Spleen (tissue), 7 donors: ENCODE data around the gene PYGO2.

ENCODE experiments used
- POLR2A ChIP-seq, 3 donors: fragments of 450-650 bp; IDR thresholded peaks; one replicate each; pipeline ENCODE4 v1.5.1; 2017; ENCODE audit warnings: antibody characterized with exemption in 3 of 3, mild to moderate bottlenecking in 1 of 3
- POLR2AphosphoS5 ChIP-seq, 3 donors: sonication (generic); formaldehyde crosslinking; IDR thresholded peaks; one replicate each; pipeline ENCODE4 v1.5.1; 2017; ENCODE audit warnings: antibody characterized with exemption in 3 of 3
- TF ChIP-seq, protein P1 (sequence below), 11 experiments: fragments of 200-600 bp in 7 of 11; fragments of 450-650 bp in 4 of 11; sonication (generic) in 4 of 11; IDR thresholded peaks in 8 of 11; conservative IDR thresholded peaks in 3 of 11; 1 replicate in 7 of 11; 2 replicates in 4 of 11; pipeline versions ENCODE4 v1.4.0 to v1.8.0; 2016 to 2021; ENCODE audit warnings: antibody characterized with exemption in 11 of 11, inconsistent platforms in 4 of 11, mild to moderate bottlenecking in 1 of 11
- donor health status: DM: no; HTN: no; CAD: no; lungs with moderate emphysema.
- donor health status: DM: no; HTN: no; CAD: no.
- donor health status: DM: no; HTN: no; CAD: no.

DNA sequence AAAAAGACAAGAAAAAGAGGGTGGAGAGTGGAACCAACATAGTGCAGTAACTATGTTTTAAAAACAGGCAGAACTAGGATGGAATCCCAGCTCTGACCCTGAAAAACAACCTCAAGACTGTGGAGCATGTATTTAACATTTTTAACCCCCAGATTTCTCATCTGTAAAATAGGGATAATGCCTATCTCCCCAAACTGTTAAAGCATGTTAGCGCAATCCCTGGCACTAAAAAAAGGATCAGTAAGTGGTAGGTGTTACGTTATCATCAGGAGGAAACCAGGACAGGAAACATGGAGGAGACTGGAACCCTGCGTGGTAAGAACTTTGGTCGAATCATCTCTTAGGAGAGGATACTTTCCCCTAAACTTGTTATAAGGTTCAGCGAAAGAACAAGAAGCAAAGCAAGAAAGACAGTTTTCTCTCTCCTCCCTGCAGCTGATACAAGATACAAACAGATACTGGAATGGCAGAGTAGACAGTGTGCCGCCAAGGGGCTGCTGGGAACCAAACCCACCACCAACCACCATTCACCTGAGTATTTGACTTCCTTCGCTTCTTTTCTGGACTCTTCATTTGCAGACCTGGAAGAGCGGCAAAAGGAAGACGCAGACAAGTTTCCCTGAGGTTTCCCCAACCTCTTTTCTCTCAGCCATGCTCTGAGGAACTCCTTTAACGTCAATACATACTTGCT is 991 bp downstream of the PYGO2 start:
- TF ChIP-seq, protein P1, sequence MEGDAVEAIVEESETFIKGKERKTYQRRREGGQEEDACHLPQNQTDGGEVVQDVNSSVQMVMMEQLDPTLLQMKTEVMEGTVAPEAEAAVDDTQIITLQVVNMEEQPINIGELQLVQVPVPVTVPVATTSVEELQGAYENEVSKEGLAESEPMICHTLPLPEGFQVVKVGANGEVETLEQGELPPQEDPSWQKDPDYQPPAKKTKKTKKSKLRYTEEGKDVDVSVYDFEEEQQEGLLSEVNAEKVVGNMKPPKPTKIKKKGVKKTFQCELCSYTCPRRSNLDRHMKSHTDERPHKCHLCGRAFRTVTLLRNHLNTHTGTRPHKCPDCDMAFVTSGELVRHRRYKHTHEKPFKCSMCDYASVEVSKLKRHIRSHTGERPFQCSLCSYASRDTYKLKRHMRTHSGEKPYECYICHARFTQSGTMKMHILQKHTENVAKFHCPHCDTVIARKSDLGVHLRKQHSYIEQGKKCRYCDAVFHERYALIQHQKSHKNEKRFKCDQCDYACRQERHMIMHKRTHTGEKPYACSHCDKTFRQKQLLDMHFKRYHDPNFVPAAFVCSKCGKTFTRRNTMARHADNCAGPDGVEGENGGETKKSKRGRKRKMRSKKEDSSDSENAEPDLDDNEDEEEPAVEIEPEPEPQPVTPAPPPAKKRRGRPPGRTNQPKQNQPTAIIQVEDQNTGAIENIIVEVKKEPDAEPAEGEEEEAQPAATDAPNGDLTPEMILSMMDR (IDR thresholded peaks at IDR 0.05 in 8 of 11, conservative IDR thresholded peaks at IDR 0.05 in 3 of 11), result no peak
- no peak for TF ChIP-seq POLR2A (IDR thresholded peaks at IDR 0.05)
- TF ChIP-seq POLR2AphosphoS5 (IDR thresholded peaks at IDR 0.05), result no peak
